Renal cortical epithelial cell (primary cell): Measurements from ENCODE around the gene EIF2AK2. TPM values are rescaled to one million over a fixed set of nuclear protein-coding genes. Genes with fewer than 3 reads are reported as not detected.

Experiments used
- total RNA-seq: library from RNA; depleted of rRNA; stranded (reverse); fragments of >200 nt; gene quantifications from 2 replicates; pipeline ENCODE4 v1.2.3, GENCODE V29; 2014

Gene EIF2AK2
- total RNA-seq, 1 donor from 2014 or later = 38.7 TPM

Other genes starting within 250 kb of the EIF2AK2 start
- gene STRN, start 190.4 kb downstream of the EIF2AK2 start, total RNA-seq = 16.7 and 26.1 TPM in 2 replicates
- gene HEATR5B, start 72.6 kb downstream of the EIF2AK2 start, total RNA-seq = 23.6 and 31.6 TPM in 2 replicates
- 5.6 and 6.1 TPM in 2 replicates for gene GPATCH11, start 72.5 kb downstream of the EIF2AK2 start, total RNA-seq
- gene SULT6B1, start 31.7 kb upstream of the EIF2AK2 start, total RNA-seq = not detected in 2 replicates
- gene CEBPZOS, start 39.5 kb upstream of the EIF2AK2 start, total RNA-seq = 18.6 and 25.6 TPM in 2 replicates
- gene CEBPZ, start 74.6 kb upstream of the EIF2AK2 start, total RNA-seq = 59.6 and 76.9 TPM in 2 replicates
- 14.9 and 17.3 TPM in 2 replicates for gene NDUFAF7, start 74.7 kb upstream of the EIF2AK2 start, total RNA-seq
- gene PRKD3, start 167.9 kb upstream of the EIF2AK2 start, total RNA-seq = 68.6 and 69.3 TPM in 2 replicates
- 81.8 and 83.0 TPM in 2 replicates for gene QPCT, start 187.7 kb upstream of the EIF2AK2 start, total RNA-seq